AG09319 (cell line): ENCODE results near the gene ALCAM.

Experiments used
- DNase-seq: peaks from one replicate; pipeline ENCODE4 v3.0.0-alpha.2; 2010; ENCODE audit warnings: low read depth; ENCODE audit errors: extremely low read depth
- CTCF ChIP-seq: IDR thresholded peaks from 2 replicates; pipeline ENCODE4 v1.5.1; 2011; ENCODE audit warnings: low read depth, mild to moderate bottlenecking, inconsistent platforms, low read length, moderate library complexity

The ALCAM gene

GRCh38 chr3:105365391-105366325 lies 1.1 kb upstream of the ALCAM start:
- peak; percentile 6 for TF ChIP-seq CTCF
- DNase-seq = no peak

- DNase-seq = no peak
- no peak for TF ChIP-seq CTCF
Observed at GRCh38 chr3:105367063-105367405, 325 bp downstream of the ALCAM start.

GRCh38 chr3:105367406-105368213 lies 901 bp downstream of the ALCAM start:
- DNase-seq = no peak
- peak; percentile 25 for TF ChIP-seq CTCF

DNA sequence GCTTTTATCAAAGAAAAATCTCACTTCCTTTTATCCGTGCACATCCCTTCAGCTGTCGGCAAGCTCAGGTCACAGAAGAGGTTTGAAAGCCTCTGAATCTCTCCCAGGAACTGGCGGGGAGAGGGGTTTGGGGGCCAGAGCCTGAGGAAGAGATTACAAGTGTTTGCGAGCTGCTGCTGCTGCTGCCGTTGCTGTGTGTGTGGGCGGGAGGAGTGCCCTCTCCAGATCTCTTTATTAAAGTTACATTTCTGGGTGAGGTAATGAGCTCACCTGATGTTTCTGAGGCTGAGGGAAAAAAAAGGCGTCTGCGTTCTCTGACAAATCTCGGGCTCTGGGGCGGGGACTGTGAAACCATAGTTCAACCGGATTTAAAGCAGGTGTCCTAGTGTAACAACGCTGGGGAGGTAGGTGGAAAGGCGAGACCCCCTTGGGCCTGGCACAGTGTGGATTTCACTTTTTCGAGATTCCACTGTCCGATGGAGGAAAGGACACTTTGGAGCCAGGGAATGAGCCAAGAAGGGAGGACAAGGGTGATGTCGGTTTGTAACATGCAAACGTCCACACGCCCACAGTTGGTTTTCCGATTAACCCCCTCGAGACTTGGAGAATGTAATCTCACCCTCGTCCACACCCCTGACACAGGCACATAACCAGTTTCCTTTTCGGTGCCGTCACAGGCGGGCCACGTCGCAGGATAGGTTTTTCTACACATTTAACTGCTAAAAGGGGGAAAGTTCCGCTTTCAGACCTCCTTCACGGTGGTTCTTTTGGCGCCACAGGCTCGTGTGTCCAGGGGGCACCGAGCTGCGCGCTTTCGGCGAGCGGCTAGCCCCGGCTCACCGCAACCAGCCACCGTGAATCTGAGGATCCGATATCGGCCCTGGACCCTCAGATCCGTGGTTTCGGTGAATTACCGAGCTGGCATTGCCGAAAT lies 2.1 kb downstream of the ALCAM start:
- DNase-seq = no peak

DNA sequence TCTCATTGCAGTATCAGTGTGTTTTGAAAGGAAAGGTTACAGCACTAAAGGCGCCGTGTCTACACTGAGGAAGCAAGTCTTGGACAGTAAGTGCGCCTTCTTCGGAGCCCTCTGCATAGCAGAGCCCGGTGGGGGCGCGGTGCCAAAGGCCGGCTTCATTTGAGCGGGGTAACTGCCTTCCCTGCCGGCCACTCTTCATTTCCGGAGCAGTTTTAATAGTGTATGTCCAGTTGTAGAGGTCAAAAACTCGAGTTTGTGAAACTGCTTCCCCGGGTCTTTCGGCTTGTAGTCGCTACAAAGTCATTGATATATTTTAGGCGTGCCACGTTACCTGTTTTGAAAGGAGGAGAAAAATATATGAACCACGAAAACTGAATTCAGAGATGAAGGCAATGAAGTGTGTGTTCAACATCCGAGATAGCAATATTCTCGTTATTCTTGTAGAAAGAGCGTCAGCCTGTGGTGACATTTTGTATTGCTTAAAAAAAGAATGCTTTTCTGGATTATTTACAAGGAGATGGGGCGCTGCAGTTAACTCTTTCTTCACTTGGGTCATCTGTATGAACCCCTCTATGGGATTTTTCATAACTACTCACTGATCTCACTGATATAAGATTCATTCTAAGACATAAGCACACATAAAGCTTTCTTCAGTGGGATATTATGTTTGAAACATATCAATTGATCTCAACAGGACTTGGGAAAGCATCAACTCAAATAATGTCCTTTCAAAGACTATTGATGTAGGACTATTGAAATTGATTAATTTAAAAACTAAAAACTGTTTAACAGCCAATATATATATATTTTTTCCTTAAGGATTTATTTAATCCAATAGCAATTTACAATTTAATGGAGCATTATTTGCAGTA lies 3.0 kb downstream of the ALCAM start:
- peak; percentile 75 for TF ChIP-seq CTCF
- no peak for DNase-seq

More for the DNA sequence above, 2.1 kb downstream of the ALCAM start:
- no peak for TF ChIP-seq CTCF

DNA sequence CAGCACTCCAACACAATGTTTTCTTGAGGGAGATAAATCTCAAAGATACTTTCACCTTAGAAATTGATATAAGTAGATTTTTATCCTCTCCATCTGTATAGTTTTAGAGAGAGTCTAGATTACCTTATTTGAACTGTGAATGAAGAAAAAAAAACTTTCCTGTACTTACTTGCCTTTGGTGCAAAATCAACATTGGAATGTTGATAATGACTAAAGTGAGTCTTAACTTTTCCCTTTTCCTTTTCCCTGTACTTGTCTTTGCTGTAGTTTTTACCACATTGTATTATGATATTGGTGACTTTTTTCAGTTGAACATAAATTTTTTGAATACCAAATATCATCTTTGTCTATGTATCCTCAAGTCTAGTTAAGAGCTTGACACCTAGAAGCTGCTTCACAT lies 6.7 kb downstream of the ALCAM start:
- DNase-seq = no peak

More for the DNA sequence above, 6.7 kb downstream of the ALCAM start:
- TF ChIP-seq CTCF = no peak
